Activated B cell treated with CpG ODN at 0.5 μM for 24 hours (primary cell): ENCODE data around the gene WDR7. TPM values are rescaled to one million over a fixed set of nuclear protein-coding genes. Genes with fewer than 3 reads are reported as not detected.

Experiments used
- ATAC-seq: fragments of 200-7000 bp; cut with Tn5 transposase; one replicate; pipeline ENCODE4 v1.10.0; 2021; ENCODE audit warnings: low read depth, mild to moderate bottlenecking, moderate library complexity
- CTCF ChIA-PET: fragments of 350-600 bp; sonication (Branson Sonifier 250); formaldehyde crosslinking; loops from one replicate; lab custom pipeline; 2021; ENCODE audit warnings: antibody characterized with exemption; lab: Charles Lee
- POLR2A ChIA-PET: fragments of 350-600 bp; sonication (Branson Sonifier 250); formaldehyde crosslinking; loops from one replicate; lab custom pipeline; 2021; ENCODE audit warnings: antibody characterized with exemption; lab: Charles Lee
- DNase-seq: peaks from one replicate; pipeline ENCODE4 v3.0.0; 2022
- H3K27ac Mint-ChIP-seq: one replicate; pipeline ENCODE4 v1.8.0; 2020; ENCODE audit warnings: mixed read lengths
- H3K27me3 Mint-ChIP-seq: one replicate; pipeline ENCODE4 v1.8.0; 2021; ENCODE audit warnings: mixed read lengths
- H3K36me3 Mint-ChIP-seq: one replicate; pipeline ENCODE4 v1.8.0; 2021; ENCODE audit warnings: low read depth, mixed read lengths
- H3K4me1 Mint-ChIP-seq: one replicate; pipeline ENCODE4 v1.8.0; 2021; ENCODE audit warnings: mixed read lengths
- H3K4me3 Mint-ChIP-seq: one replicate; pipeline ENCODE4 v1.8.0; 2020; ENCODE audit warnings: mild to moderate bottlenecking, mixed read lengths
- H3K9me3 Mint-ChIP-seq: one replicate; pipeline ENCODE4 v1.8.0; 2020; ENCODE audit warnings: mixed read lengths
- intact Hi-C: fragments of 100-400 bp; cut with micrococcal nuclease; formaldehyde crosslinking; loops from one replicate; pipeline ENCODE4 v1.15.1; 2024
- total RNA-seq: library from RNA; stranded (reverse); gene quantifications from 2 replicates; pipeline ENCODE4 v1.2.3, GENCODE V29; 2022
- TF ChIP-seq, protein P1 (sequence below): fragments of 200-600 bp; IDR thresholded peaks from one replicate; pipeline ENCODE4 v1.8.0; 2022; ENCODE audit warnings: antibody characterized with exemption, mild to moderate bottlenecking

Gene WDR7
- total RNA-seq, 1 donor from 2014 or later: 33.4 TPM

DNA sequence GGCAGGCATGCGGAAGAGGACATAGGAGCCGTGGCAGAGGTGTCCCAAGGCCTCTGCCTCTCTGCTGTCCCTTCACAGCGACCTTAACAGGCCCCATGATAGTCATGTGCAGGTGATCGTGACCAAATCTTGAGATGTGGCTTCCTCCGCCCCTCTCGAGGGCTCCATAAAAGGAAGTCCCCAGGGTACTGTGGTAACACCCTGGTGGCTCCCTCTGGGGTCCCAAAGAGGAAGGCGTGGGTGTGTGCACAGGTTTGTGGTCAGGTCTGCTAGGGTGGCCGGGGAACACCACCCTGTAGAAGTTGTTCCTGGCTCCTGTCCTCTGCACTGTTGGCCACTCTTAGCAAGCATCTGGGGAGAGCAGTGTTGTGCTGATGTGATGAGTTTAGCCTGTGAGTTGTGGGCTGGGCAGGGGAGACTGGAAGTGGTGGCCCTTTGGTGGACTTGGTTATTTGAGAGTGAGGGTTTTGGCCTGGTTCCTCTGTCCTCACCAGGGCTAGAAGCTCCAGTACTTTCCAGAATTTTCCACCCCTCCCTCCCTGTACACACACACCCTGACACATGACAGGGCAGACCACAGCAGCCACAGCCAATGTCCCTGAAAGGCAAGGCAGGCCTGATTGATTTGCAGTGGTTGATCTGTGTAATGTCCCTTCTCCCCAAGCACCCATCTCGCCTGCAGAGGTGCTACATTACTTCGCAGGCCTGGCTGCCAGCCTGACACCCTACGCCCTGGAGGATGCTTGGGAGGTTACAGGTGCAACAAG, 426.8 kb downstream of the WDR7 start:
- peaks cover 25% of the 10 kb centered on the region for H3K4me1 Mint-ChIP-seq

DNA sequence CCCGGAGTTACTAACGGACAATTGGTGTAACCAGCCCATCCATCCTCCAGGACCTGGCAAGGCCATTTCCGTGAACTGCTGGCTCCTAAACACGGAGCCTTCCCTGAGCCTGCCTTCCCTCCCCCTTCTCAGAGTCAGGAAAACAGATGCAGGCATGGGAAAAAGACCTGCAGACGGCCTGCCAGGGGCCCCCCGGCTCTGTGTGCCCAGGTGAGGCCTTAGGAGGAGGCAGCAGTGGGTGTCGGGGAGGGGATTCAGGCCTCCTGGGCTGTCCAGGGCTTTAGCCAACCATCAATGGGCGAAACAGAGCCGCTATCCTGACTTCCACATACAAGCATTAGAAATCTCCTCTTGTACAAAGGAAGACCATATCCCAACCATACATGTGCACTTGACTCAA, 427.5 kb downstream of the WDR7 start:
- Mint-ChIP-seq H3K9me3 (peaks cover 19% of the 10 kb centered on the region), H3K4me1 (peaks cover 25% of the 10 kb centered on the region), H3K27ac (peak overlapping the region; percentile 7), H3K27me3 (peaks cover 68% of the 10 kb centered on the region), H3K4me3 (no peak overlapping the region), H3K36me3 (peaks cover 3% of the 10 kb centered on the region)
- ChIA-PET CTCF (no interaction called here), POLR2A (no interaction called here)
- ATAC-seq: no peak
- DNase-seq: no peak
- intact Hi-C loops: loop anchor here (5.0 kb wide), 1 partner anchor 61 kb away; no protein-coding TSS in a partner anchor
- TF ChIP-seq, protein P1, sequence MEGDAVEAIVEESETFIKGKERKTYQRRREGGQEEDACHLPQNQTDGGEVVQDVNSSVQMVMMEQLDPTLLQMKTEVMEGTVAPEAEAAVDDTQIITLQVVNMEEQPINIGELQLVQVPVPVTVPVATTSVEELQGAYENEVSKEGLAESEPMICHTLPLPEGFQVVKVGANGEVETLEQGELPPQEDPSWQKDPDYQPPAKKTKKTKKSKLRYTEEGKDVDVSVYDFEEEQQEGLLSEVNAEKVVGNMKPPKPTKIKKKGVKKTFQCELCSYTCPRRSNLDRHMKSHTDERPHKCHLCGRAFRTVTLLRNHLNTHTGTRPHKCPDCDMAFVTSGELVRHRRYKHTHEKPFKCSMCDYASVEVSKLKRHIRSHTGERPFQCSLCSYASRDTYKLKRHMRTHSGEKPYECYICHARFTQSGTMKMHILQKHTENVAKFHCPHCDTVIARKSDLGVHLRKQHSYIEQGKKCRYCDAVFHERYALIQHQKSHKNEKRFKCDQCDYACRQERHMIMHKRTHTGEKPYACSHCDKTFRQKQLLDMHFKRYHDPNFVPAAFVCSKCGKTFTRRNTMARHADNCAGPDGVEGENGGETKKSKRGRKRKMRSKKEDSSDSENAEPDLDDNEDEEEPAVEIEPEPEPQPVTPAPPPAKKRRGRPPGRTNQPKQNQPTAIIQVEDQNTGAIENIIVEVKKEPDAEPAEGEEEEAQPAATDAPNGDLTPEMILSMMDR: no peak

More for the DNA sequence above, 426.8 kb downstream of the WDR7 start:
- intact Hi-C loops: loop anchor here (5.0 kb wide), 1 partner anchor 61 kb away; no protein-coding TSS in a partner anchor
- no peak overlapping the region for H3K27ac Mint-ChIP-seq
- H3K4me3 Mint-ChIP-seq: no peak overlapping the region
- ChIA-PET POLR2A (no interaction called here), CTCF (no interaction called here)
- TF ChIP-seq, protein P1: no peak
- peaks cover 3% of the 10 kb centered on the region for H3K36me3 Mint-ChIP-seq
- peaks cover 68% of the 10 kb centered on the region for H3K27me3 Mint-ChIP-seq
- peaks cover 14% of the 10 kb centered on the region for H3K9me3 Mint-ChIP-seq
- DNase-seq (peak; percentile 46), ATAC-seq (peak; percentile 92)

DNA sequence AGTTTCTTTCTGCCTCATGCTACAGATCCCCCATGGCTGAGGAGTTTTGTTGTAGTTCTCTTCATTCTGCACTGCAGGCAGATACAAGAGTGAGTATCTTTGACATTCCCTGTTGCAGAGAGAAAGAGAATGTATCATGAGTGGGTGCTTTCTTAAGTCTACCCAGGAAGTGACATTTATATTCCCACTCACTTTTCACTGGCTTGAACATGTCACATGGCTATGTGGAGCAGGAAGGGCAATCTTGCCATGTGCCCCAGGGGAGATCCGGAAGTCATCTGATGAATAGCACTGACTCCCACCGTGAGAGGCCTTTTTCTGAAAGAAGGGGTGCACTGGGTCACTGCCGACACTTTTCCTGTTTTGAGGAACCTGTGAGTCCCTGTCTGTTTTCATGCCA, 429.3 kb downstream of the WDR7 start:
- H3K27me3 Mint-ChIP-seq: peaks cover 71% of the 10 kb centered on the region
- no peak overlapping the region for H3K27ac Mint-ChIP-seq
- ATAC-seq (no peak), DNase-seq (no peak)
- ChIA-PET POLR2A (no interaction called here), CTCF (no interaction called here)
- H3K9me3 Mint-ChIP-seq: peaks cover 28% of the 10 kb centered on the region
- intact Hi-C loops: no loop called here
- peaks cover 40% of the 10 kb centered on the region for H3K4me1 Mint-ChIP-seq
- no peak overlapping the region for H3K4me3 Mint-ChIP-seq
- peaks cover 3% of the 10 kb centered on the region for H3K36me3 Mint-ChIP-seq
- TF ChIP-seq, protein P1: no peak

DNA sequence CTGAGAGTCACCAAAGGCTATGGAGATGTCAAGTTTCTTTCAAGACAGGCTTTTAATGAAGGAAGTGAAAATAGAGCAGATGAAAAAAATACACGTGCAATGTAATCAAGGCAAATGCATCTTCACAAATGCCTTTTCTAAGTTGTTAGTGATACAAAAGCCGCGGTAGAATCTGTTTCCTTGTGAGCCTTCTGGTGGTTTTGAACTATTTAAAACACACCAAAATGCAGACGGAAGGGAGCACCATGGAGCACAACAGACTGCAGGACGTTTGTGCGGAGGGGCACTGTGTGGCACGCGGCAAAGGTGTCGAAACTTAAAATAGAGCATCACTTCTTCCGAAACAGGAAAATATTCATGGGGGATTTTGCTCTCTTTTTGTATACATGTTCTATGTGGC, 430.7 kb downstream of the WDR7 start:
- intact Hi-C loops: no loop called here
- H3K27me3 Mint-ChIP-seq: peaks cover 74% of the 10 kb centered on the region
- no peak for DNase-seq

DNA sequence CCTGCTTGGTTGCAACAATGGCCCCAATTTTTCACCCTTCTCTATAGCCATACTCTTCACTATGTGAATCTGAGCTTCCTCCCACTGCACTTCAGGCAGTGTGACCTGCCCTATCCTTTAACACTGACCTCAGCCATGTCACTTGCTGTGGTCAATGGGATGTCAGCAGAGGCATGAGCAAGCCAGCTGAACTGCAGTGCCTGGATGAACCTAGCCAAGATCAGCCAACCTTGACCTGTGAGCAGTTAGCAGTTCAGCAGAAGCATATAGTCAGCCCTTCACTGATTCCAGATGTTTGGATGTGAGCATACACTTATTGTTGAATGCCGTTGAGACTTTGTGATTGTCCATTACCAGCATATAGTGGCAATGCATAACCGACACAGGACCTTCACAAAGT, 432.3 kb downstream of the WDR7 start:
- no peak overlapping the region for H3K4me3 Mint-ChIP-seq
- ChIA-PET POLR2A (no interaction called here), CTCF (no interaction called here)
- H3K27ac Mint-ChIP-seq: no peak overlapping the region
- ATAC-seq (no peak), DNase-seq (no peak)
- H3K9me3 Mint-ChIP-seq: peaks cover 28% of the 10 kb centered on the region
- peaks cover 3% of the 10 kb centered on the region for H3K36me3 Mint-ChIP-seq
- TF ChIP-seq, protein P1: no peak
- H3K4me1 Mint-ChIP-seq: peaks cover 23% of the 10 kb centered on the region
- intact Hi-C loops: no loop called here
- peaks cover 88% of the 10 kb centered on the region for H3K27me3 Mint-ChIP-seq

More for the DNA sequence above, 430.7 kb downstream of the WDR7 start:
- H3K4me1 Mint-ChIP-seq: peaks cover 36% of the 10 kb centered on the region
- H3K27ac Mint-ChIP-seq: no peak overlapping the region
- H3K4me3 Mint-ChIP-seq: no peak overlapping the region
- TF ChIP-seq, protein P1: no peak
- no peak for ATAC-seq
- peaks cover 28% of the 10 kb centered on the region for H3K9me3 Mint-ChIP-seq
- peaks cover 3% of the 10 kb centered on the region for H3K36me3 Mint-ChIP-seq
- ChIA-PET CTCF (no interaction called here), POLR2A (no interaction called here)
